ENCODE data around the gene IL1A.

The IL1A gene

DNA sequence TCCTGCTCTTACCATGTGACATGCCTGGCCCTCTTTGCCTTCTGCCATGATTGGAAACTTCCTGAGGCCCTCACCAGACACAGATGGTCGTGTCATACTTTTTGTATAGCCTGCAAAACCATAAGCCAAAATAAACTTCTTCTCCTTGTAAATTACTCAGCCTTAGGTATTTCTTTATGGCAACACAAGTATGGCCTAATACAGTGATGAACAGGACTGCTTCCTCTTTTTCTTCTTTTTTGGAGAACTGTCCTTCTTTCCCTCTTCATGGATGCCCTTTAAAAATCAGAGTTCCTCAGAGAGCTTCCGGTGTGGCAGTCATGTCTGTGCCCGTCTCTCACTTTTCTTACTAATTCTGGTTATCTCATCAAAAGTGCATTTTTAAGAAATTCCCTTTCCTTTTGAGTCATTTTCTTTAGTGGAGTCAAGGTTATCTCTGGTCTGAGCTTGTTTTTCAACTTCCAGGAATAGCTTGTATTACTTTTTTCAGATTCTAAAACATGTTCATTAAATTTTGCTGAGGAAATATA is 9.2 kb upstream of the IL1A start:
- no peak for DNase-seq (ENCODE audit: low read depth in 1 of 2, low spot score in 1 of 2)

DNA sequence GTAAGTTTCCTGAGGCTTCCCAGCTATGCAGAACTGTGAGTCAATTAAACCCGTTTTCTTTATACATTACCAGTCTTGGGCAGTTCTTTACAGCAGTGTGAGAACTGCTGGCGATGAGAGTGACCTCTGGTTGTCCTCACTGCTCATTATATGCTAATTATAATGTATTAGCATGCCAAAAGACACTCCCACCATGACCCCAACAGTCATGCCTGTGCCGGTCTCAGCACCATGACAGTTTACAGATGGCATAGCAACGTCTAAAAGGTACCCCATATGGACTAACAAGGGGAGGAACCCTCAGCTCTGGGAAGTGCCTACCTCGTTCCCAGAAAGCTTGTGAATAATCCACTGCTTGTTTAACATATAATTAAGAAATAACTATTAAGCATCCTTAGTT is 8.1 kb upstream of the IL1A start:
- no peak for DNase-seq (ENCODE audit: low read depth in 1 of 2, low spot score in 1 of 2)

DNA sequence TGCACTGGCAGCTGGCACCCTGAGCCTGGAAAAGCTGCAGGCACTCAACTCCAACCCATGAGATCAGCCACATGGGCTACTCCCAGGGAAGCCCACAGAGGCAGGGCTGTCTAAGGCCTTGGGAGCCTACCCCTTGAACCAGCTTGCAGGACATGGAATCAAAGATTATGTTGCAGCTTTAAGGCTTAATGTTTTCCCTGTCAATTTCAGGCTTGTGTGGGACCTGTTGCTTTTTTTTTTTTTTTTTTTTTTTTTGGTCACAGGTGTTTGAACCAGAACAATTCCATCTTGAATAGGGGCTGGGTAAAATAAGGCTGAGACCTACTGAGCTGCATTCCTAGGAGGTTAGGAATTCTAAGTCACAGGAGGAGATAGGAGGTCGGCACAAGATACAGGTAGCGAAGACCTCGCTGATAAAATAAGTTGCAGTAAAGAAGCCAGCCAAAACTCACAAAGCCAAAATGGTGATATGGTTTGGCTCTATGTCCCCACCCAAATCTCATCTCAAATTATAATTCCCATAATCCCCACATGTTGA is 7.5 kb upstream of the IL1A start:
- no peak for DNase-seq (ENCODE audit: low read depth in 1 of 2, low spot score in 1 of 2)

DNA sequence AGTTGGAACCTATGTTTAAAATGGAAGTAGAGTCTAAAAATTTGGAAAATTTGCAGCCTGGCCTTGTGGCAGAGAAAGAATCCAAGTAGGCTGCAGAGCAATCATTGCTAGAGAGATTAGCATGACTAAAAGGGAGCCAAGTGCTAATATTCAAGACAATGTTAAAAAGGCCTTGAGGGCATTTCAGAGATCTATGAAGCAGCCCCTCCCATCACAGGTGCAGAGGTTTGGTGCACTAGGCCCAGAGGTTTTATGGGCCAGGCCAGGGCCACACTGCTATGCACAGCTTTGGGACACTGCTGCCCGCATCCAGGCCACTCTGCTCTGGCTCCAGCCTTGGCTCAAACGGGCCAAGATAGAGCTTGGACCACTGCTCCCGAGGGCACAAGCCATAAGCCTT is 6.7 kb upstream of the IL1A start:
- no peak for DNase-seq (ENCODE audit: low read depth in 1 of 2, low spot score in 1 of 2)

DNA sequence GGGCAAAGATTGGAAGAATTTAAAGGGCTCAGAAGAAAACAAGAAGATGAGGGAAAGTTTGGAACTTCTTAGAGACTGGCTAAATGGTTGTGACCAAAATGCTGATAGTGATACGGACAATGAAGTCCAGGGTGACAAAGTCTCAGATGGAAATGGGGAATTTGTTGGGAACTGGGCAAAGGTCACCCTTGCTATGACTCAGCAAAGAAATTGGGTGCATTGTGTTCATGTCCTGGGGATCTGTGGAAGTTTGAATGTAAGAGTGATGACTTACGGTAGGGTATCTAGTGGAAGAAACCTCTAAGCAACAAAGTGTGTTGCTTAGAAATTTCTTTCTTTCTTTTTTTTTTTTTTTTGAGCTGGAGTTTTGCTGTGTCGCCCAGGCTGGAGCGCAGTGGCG is 6.0 kb upstream of the IL1A start:
- DNase-seq (ENCODE audit: low read depth in 1 of 2, low spot score in 1 of 2) = no peak

DNA sequence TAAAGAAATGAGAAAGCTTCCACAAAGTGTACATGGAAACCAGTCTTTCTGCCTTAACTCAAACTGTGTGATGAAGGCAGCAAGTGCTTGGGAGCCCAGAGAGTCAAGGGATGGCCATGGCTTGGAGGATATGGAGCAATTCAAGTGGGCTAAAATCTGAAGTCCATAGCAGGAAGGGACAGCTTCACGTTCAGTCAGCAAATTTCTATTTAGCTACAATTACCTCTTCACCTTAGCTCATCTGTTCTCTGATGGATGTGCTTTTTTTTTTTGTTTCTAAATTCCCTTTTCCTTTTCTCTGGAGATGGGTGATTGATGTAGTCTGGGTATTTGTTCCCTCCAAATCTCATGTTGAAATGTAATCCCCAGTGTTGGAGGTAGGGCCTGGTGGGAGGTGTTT is 4.9 kb upstream of the IL1A start:
- no peak for DNase-seq (ENCODE audit: low read depth in 1 of 2, low spot score in 1 of 2)

DNA sequence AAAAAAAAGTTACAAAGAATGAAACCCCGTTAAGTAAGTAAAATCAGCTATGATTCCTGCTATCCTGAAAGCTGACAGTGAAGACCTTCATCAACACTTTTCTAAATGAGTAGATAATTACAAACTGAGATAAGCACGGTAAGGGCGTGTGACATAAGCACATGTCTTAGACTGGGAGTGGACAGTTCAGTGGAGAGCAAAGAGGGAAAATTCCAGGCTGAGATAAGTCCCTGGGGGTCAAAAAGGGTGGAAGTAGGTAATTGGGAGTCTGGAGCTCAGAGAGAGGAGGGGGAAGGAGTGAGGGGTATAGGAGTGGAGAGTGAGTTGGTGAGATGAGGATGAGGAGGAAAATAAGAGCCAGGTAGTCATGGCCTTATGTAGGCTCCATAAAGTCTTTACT is 4.4 kb upstream of the IL1A start:
- DNase-seq (ENCODE audit: low read depth in 1 of 2, low spot score in 1 of 2) = no peak

DNA sequence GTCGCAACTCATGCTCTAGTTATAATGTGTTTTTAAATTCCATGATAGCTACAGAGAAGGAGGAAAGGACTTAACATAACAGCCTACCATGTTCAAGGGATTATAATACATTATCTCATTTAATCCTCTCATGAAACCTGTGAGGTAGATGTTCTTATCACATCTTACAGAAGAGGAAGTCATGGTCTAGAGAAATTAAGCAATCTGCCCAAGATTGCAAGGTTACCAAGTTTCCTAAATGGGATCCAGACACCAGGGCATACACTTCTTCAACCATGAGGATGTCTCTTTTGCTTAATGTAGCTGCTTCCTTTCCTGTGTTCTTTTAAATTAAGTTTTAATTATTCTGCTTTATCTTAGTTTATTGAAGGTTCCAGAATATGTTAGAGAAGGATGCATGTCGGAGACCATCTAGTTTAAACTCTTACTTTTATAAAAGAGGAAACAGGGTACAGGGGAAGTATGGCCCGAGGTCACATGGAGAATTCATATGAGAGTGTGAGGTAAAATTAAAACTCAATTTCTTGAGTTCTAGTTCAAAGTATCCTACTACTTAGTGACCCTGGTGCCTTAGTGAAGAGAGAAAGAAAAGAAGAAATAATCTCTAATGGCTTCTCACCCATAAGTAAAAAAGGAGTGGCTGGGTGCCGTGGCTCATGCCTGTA is 3.6 kb upstream of the IL1A start:
- no peak for DNase-seq (ENCODE audit: low read depth in 1 of 2, low spot score in 1 of 2)

DNA sequence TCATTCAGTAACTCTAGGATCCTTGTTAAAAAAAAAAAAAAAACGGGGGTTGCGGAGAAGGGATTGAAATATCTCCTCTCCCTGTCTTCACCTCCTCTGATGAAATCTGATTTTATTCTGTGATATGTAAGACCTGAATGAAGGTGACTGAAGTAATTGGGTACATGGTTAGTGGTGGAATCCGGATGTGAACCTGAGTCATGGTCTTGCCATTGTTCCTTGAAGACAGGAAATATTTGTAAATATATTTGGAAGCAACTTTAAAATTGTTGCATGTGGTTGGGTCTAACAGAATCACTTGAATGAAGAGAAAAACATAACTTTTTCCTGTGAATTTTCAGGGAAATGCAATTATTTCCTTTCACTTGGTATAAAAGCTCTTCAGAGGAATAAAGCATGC is 3.0 kb upstream of the IL1A start:
- DNase-seq (ENCODE audit: low read depth in 1 of 2, low spot score in 1 of 2) = no peak

DNA sequence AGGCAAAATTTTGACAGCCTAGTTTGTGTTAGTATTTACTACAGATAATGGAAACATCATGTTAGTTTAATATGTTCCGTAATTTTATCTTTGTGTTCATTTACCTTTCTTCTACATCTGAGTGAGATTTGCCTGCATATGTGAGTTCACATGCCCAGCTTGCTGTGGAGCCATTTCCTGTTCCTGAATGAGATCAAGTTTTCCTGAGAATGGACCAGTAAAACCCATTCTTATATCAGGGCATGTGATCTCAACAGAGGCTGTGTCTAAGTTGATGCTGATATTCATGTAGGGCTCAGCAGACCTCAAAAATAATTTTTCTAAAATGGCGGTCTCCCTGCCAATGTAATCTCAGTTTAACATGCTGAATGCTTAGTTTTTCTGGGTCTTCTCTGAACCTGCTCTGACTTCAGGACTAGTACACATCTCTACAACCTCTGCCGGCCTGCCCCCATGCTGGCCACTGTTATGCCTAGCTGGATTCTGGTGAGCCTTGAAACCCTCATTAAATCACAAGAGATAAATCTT is 1.0 kb downstream of the IL1A start:
- DNase-seq (ENCODE audit: low read depth in 1 of 2, low spot score in 1 of 2) = no peak

DNA sequence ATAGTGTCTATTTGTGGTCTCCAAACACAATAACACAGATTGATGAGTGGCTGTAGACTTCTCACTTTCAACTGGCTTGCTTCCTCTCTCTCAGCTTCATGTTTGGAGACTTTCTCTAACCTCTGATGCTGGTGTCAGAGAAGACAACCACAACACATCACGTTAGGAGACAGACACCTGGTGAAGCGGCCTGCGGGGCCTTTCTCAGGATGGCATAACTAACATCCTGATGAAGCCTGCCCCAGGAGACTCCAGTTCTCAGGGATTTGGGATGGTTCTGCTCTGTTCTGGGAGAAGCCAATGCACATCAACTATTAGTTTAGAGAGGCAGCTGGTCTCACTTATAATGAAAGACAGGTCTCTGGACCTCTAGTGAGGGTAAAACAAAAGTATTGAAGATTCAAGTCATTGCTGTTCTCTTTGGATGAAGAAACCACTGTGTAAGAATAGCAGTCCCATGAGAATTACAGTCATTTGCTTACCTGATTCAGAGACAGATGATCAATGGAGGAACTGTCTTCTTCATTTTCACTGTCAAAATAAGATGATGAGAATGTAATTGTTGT is 2.0 kb downstream of the IL1A start:
- DNase-seq (ENCODE audit: low read depth in 1 of 2, low spot score in 1 of 2) = no peak

DNA sequence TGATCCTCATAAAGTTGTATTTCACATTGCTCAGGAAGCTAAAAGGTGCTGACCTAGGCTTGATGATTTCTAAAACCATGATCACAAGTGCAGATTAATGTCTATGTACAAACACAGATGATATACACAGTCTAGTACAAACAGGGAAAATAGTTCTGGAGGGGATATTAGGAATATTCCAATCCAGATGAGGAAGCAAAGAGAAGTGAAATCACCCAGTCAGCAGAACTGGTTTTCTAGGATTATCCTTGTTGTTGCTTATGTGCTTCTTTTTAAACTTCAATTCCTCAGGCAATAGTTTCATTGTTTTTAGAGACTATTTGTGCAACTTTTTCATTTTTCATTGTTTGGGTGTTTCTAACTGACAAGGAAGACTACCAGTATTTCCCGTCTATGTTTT is 4.7 kb downstream of the IL1A start:
- no peak for DNase-seq (ENCODE audit: low read depth in 1 of 2, low spot score in 1 of 2)

DNA sequence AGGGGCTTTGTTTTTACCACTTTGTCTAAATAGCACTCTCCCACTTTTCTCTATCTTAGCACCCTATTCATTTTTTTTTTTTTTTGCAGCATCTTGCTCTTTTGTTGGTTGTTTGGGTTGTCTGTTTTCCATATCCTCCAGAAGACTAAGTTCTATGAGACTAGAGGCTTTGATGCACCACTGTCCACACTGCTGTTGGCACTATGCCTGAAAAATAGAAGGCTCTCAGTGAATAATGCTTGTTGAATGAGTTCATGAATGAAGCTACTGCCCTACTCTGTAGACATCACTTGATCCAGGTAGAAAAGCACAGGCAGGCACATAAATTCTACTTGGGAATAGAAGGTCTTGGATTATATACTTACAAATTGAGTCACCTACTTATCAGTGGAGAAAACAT is 7.3 kb downstream of the IL1A start:
- no peak for DNase-seq (ENCODE audit: low read depth in 1 of 2, low spot score in 1 of 2)

DNA sequence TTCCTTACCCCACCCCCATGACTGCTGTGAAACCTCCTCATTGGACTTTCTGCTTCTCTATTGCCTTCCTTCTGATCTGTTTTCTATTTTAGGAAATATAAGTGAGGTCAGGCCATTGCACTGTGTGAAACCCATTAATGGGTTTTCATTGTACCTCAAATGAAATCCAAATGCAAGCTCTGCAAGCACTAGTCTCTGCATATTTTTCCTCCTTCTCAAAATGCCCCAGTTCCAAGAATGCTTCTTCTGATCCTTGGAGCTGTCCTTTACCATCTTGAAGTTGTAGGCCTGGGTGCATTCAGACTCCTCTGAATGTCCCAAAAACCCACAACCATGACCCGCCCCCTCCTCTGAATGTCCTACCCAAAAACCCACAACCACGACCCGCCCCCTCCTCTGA is 8.2 kb downstream of the IL1A start:
- DNase-seq (ENCODE audit: low read depth in 1 of 2, low spot score in 1 of 2) = no peak

DNA sequence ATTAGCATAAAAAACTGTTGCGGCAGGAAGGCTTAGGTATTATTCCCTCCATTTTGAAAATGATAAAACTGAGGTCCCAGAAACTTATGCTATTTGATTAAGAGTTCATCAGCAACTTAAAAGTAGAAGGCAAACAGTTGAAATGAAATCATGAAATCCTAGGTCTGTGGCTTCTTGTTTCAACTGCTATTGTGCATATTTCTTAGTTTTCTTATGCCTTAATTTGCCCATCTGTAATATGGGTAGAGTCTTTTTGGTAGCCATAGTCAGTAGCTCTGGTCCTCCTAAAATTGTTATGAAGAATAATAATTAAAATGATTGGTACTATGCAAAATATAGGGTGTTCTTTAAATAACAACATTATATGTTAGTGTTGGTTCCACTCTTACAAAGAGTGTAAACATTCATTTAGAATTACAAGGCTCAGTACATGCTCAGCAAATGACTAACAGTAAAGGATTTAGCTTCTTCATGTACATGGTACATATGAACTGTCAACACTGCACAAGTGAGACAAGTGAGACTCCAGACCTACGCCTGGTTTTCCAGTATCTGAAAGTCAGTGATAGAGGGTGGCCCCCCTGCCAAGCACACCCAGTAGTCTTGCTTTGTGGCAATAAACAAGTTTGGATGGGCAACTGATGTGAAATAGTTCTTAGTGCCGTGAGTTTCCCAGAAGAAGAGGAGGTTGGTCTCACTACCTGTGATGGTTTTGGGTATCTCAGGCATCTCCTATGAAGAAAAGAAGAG is 9.6 kb downstream of the IL1A start:
- DNase-seq (ENCODE audit: low read depth in 1 of 2, low spot score in 1 of 2) = no peak

DNA sequence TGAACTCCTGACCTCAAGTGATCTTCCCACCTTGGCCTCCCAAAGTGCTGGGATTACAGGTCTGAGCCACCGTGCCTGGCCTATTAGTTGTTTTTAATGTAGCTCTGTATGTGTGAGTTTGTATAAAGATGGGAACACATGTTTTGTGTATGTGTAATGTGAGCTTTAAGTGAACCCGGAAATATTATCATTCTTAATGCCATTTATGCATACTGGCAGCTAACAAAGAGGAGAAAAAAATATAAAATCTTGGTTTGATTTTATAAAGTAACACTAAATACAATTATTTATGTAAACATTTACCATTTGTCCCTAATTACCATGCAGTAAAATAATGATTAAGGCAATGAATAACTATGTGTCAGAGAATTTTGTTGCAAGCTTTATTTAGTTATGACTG is 10.7 kb downstream of the IL1A start:
- no peak for DNase-seq (ENCODE audit: low read depth in 1 of 2, low spot score in 1 of 2)

DNA sequence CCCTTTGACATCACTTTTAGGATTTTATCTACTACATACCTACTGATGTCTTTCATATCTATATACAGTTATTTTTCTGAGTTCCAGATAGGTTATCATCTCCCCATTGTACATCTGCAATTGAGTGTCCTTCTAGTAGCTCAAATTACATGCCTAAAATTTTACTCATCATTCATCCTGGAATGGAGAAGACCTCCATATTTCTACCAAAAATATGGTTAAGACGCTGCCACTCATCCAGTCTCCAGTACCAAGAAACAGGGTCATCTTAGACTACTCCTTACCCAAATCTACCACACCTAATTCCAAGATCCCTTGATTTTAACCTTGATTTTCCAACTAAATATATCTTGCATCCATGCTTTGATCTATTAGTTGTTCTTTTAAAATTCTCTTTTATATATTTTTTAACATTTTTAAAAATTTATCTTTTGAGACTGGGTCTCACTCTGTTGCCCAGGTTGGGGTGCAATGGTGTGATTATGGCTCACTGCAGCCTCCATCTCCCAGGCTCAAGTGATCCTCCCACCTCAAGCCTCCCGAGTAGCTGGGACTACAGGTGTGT is 11.3 kb downstream of the IL1A start:
- no peak for DNase-seq (ENCODE audit: low read depth in 1 of 2, low spot score in 1 of 2)

DNA sequence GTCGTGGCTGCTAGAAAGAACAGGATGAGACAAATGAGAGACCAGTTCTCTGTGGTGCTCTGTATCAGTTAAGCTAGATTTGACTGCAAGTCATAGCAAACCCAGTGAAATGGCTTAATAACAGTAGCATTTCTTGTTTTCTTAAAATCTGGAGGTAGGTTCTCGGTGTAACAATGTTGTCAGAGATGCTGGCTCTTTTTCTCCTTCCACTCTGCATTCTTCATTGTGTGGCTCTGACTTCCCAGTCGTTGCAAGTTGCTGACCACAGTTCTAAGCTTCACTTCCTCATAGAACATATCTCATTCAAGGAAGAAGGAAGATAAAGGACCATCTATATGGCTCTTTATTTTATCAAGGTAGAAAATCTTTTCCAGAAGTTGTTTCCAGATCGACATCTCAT is 12.0 kb downstream of the IL1A start:
- no peak for DNase-seq (ENCODE audit: low read depth in 1 of 2, low spot score in 1 of 2)

DNA sequence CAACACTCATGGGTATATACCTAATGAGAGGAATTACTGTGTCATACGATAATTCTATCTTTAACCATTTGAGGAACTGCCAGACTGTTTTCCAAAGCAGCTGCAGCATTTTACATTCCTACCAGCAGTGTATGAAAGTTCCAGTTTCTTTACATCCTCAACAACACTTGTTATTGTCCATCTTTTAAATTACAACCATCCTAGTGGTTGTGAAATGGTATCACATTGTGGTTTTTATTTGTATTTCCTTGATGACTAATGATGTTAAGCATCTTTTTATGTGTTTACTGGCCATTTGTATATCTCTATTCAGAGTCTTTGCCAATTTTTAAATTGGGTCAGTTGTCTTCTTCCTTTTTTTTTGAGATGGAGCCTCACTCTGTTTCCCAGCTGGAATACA is 15.9 kb downstream of the IL1A start:
- DNase-seq (ENCODE audit: low read depth in 1 of 2, low spot score in 1 of 2) = no peak

DNA sequence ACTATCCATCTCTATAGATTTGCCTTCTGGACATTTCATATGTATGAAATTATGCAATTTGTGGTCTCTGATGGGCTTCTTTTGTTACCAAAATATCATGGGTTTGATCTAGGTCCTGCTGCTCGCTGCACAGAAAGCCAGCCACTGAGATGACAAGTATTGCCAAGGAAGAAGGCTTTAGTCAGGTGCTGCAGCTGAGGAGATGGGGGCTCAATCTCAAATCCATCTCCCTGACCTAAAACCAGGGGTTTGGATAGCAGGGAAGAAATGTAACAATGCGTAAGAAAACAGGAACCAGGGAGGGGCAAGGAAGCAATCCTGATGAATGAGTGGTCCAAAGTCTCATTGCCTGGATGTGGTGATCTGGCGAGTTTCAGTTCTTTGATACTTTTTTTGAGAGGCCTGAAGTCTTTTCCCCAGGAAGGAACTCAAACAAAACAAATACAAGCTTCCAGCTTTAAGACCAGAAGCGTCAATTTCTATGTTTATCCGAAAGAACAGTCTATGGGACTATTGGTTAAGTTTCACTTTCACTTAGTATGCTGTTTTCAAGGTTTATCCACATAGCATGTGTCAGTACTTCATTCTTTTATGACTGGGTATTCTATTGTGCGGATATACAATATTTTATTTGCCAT is 16.5 kb downstream of the IL1A start:
- DNase-seq (ENCODE audit: low read depth in 1 of 2, low spot score in 1 of 2) = no peak

DNA sequence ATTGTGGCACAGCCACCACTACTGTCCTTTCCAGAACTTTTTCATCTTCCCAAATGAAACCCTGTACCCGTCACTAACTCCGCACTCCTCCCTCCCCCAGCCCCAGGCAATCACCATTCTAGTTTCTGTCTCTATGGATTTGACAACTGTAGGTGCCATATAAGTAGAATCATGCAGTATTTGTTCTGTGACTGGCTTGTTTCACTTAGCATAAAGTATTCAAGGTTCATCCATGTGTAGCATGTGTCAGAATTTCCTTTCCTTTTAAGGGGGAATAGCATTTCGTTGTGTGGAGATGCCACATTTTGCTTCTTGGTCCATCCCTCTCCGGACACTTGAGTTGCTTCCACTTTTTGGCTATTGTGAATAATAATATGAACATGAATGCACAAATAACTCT is 19.0 kb downstream of the IL1A start:
- no peak for DNase-seq (ENCODE audit: low read depth in 1 of 2, low spot score in 1 of 2)
